ENCODE measurements around the gene PTPN14.
"Not testable (repeated sequence)": the region's sequence is repeated elsewhere in the genome, so short reads cannot be mapped to it uniquely, and the experiment has no call there.

PTPN14 gene

DNA sequence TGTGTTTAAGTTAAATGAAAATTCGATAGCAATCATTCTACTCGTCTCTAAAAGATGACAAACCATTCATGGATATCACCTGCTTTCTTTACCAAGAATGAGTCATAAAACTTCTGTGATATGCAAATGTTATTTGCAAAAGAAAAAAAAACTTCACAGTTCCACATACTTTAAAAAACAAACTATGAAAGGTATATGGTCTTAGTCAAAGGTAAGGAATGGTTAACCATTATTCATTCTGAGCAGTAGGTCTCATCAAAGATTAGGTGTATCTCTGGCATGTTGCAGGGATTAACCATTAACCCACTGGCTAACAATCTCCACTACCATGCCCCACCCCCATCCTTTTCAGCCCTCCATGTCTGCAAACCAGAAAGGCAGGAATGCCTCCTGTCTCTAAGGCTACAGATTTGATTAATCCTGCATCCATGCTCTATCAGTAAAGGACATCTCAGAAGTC, 44.4 kb downstream of the PTPN14 start:
- DNase-seq = no peak

- no peak for DNase-seq
Measured at GRCh38 chr1:214505134-214505533, 46.3 kb downstream of the PTPN14 start.

DNA sequence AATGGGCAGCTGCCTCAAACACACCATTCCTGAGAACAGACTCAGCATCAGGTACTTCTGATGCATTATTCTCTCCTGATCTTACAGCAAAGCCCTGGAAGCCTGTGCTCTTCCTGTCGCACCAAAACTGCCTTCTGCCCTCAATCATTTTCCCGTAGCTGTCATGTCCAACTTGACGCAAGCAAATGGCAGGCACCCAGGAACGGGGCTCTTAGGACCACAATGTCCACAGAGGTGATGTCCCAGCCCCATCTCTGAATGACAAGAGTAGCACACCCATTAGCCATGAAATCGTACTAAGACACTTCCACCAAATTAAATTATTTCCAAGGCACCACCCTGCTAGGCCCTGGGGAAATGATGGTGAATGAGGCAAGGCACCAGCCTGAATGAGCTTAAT, 47.1 kb downstream of the PTPN14 start:
- no peak for DNase-seq

DNA sequence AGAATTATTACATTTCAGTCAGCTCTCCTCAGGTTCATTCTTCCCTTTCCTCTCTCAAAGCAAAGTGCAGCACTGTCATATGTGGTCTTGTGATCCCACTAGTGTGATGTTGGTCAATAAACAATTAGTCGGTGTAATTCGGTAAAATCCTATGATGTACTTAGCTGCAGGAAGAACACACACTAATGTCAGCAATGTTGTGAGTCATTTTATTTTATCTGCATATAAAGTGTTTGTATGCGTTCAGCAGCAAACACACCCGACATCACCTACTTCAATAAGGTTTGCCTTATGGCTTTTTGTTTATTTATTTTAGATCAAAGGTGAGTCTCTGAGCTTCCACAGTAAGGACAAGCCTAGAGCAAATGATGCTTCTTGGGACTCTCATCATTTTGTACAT, 47.8 kb downstream of the PTPN14 start:
- no peak for DNase-seq

GRCh38 chr1:214500340-214501055, 50.9 kb downstream of the PTPN14 start:
- no peak for DNase-seq

- DNase-seq = no peak
Measured at GRCh38 chr1:214499732-214500131, 51.7 kb downstream of the PTPN14 start.

DNA sequence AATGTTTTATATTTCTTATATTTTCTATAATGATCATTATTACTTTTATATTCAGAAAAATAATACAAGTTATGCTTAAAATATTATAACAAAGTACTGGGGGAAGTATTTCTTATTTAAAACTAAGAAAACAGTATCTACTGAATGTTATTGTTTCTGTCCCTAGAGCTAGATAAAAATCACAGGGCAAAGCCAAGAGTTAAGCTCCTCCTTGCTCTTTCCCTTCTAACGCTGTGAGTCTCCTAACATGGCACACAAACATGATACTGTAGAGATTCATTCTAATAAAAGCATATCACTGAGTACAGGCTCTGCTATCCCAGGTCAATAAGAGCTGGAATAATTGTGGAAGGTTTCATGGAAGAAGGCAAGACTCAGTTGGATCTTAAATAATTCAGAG, 53.4 kb downstream of the PTPN14 start:
- no peak for DNase-seq

DNA sequence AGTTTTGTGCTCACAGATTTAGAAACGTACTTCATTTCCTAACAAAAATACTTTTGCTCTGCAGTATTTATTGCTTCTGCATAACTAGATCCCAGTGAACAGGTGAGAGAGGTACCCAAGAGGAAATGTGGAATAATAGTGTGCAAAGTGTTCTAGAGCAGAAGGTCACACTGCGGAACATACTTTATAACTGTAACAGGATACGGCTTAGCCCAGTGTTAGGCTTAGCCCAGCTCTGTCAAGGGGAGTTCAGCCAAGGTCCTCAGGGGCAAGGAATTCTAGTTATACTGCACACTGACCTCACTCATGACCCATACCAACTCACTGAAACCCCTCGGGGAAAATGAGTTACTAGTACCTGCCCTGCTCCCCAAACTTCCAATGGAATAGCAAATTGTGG, 55.3 kb downstream of the PTPN14 start:
- no peak for DNase-seq

DNA sequence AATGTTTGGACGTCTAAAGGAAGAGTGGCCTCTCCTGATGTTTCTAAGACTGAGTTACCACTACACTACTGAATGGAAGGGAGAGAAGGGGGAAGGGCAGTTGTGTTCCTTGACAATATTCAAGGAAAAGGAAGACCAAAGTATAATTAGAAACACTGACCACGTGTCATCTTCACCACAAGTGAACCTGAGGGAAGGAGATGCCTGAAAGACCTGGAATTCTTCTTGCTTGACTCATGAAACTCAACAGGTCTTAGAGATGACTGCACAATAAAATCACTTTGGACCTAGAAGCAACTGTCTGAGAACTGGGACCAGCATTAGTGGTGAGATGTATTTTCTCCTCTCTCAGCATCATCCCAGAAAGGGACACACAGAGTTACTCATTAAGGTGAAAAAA, 56.7 kb downstream of the PTPN14 start:
- DNase-seq = no peak

DNA sequence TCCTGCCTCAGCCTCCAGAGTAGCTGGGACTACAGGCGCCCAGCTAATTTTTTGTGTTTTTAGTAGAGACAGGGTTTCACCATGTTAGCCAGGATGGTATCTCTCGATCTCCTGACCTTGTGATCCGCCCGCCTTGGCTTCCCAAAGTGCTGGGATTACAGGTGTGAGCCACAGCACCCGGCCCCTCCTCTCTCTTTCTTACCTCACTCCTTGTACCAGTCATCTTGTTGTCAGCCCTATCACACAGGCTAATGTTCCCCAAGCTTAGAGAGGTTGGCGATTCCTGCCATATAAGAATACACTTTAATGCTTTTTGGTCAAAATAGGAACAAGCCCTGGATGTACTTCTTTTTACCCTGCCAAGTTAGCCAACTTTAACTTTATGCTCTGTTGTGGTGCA, 57.2 kb downstream of the PTPN14 start:
- not testable (repeated sequence) for DNase-seq

DNA sequence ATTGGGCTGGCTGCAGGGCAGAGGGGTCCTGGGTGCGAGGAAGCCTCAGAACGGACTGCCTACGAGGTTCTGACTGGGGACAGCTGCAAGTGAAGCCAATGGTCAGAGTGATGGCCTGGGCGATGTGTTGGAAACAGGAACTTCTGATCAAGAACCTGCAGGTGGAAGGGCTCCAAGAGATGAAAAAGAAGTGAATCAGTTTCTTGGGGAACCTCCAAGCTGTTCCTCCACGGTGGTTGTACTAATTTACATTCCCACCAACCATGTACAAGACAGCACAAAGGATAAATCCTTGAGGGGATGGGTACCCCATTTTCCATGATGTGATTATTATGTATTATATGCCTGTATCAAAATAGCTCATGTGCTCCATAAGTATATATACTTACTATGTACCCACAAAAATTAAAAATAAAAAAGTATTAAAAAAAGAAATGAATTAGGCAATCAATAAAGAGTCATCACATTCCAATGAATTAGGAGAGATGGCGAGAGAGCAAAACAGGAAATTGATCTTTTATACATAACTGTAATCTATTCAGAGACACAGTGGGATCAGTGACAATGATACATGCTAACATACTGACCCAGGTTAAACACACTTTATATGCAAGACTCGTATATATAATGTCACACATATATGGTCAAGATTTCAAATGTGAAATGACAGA, 58.1 kb downstream of the PTPN14 start:
- DNase-seq = no peak

DNA sequence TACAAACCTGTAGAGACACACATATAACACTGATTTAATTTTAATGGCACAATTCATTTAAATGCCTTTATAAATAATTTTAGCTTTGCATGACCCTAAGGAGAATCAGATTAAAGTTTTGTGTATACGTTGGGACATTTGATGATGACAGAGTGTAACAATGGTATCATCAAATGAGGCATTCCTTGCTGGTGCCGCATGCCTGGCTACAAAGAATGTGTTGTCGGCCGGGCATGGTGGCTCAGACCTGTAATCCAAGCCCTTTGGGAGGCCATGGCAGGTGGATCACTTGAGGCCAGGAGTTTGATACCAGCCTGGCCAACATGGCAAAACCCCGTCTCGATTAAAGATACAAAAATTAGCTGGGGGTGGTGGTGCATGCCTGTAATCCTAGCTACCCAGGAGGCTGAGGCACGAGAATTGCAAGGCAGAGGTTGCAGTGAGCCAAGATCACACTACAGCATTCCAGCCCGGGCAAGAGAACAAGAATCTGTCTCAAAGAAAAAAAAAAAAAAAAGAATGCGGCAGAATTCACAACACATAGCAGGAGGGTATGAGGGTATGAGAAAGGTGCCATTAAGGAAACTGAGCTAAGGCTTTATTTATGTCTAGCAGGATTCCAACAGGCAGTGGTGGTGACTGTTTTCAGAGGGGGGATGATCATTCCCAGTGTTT, 58.9 kb downstream of the PTPN14 start:
- no peak for DNase-seq

DNA sequence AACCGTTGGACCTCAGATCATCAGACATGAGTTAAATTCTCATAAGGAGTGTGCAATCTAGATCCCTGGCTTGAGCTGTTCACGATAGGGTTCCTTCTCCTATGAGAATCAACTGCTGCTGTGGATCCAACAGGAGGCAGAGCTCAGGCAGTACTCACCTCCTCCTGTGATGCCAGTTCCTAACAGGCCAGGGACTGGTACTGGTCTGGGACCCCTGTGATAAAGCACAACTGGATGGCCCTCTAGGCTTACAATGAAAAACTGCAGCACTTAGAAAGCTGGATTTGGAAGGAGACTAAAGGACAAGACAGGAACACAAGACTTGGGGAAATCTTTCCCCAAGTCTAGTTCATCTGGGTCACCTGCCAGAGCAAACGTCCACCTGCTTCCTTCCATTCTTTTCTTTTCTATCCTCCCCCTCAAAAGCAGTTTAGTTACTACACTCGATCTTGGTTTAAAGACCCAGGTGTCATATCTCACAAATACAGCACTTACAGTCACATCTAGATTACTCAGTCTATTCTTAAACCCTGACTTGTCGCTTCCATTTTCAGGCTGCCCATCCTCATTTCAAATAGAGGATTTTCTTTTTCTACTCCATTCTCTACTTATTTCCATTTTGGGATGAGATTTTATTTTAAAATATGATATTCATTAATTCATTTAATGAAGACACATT, 59.8 kb downstream of the PTPN14 start:
- DNase-seq = no peak

- DNase-seq = no peak
Measured at GRCh38 chr1:214485151-214485550, 66.3 kb downstream of the PTPN14 start.

DNA sequence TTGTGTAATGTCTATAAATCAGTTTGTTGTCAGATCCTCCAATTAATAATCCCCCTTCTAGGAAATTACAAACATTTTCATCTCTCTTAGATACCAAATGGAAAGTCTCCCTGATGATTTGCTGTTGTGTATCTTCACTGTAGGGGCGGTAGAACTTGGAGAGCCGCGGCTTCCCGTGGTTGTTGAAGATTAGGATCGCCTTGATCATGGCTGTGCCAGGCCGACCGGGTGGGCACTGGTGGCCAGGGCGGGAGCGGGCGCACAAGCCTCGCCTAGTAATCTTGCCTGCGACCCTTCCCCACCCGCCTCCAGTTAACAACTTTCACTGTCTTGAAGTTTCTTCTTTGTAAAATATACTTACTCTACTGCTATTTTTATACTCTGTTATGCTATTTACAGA, 68.2 kb downstream of the PTPN14 start:
- not testable (repeated sequence) for DNase-seq

GRCh38 chr1:214481983-214482634, 69.3 kb downstream of the PTPN14 start:
- DNase-seq = not testable (repeated sequence)

- DNase-seq = no peak
Measured at GRCh38 chr1:214476986-214477870, 74.2 kb downstream of the PTPN14 start.

- no peak for DNase-seq
Measured at GRCh38 chr1:214476229-214476985, 75.0 kb downstream of the PTPN14 start.

- no peak for DNase-seq
Measured at GRCh38 chr1:214475746-214476145, 75.7 kb downstream of the PTPN14 start.

GRCh38 chr1:214475331-214475730, 76.1 kb downstream of the PTPN14 start:
- DNase-seq = no peak

GRCh38 chr1:214474467-214474866, 76.9 kb downstream of the PTPN14 start:
- DNase-seq = no peak

All from DMS79 (cell line).